H7 (cell line): Measurements from ENCODE around the gene CACHD1. TPM values are rescaled to one million over a fixed set of nuclear protein-coding genes. Genes with fewer than 3 reads are reported as not detected.

Experiments used
- DNase-seq: peaks from one replicate; pipeline ENCODE4 v3.0.0; 2012
- H3K27me3 ChIP-seq: 2 replicates; pipeline ENCODE4 v1.6.0; 2011; ENCODE audit warnings: mild to moderate bottlenecking, low read length; ENCODE audit not compliant: control insufficient read depth, insufficient read depth
- H3K36me3 ChIP-seq: replicated peaks from 2 replicates; pipeline ENCODE4 v1.5.1; 2011; ENCODE audit warnings: low read length; ENCODE audit not compliant: control insufficient read depth, insufficient read depth
- H3K4me3 ChIP-seq: 2 replicates; pipeline ENCODE4 v1.5.1; 2011; ENCODE audit warnings: low read depth, mild to moderate bottlenecking, control low read depth, low read length, moderate library complexity; ENCODE audit not compliant: insufficient read depth
- total RNA-seq: library from RNA; depleted of rRNA; stranded (reverse); fragments of >200 nt; shearing (Covaris generic); gene quantifications from 2 replicates; pipeline ENCODE4 v1.2.3, GENCODE V29; 2014

Gene CACHD1
- total RNA-seq, 1 experiment from 2014 or later: 53.5 TPM

- H3K27me3 ChIP-seq: no peaks in the 10 kb centered on the region
- no peak overlapping the region for H3K4me3 ChIP-seq
Measured at GRCh38 chr1:64535938-64536835, 66.3 kb downstream of the CACHD1 start.

GRCh38 chr1:64536836-64537490 lies 67.0 kb downstream of the CACHD1 start:
- DNase-seq: no peak
- H3K4me3 ChIP-seq: no peak overlapping the region
- H3K36me3 ChIP-seq: no peaks in the 10 kb centered on the region
- H3K27me3 ChIP-seq: no peaks in the 10 kb centered on the region

More at GRCh38 chr1:64535938-64536835, 66.3 kb downstream of the CACHD1 start:
- no peak for DNase-seq
- no peaks in the 10 kb centered on the region for H3K36me3 ChIP-seq

GRCh38 chr1:64537942-64538341 lies 68.0 kb downstream of the CACHD1 start:
- H3K36me3 ChIP-seq: no peaks in the 10 kb centered on the region
- no peak overlapping the region for H3K4me3 ChIP-seq
- no peak for DNase-seq
- H3K27me3 ChIP-seq: no peaks in the 10 kb centered on the region

- H3K36me3 ChIP-seq: no peaks in the 10 kb centered on the region
- H3K27me3 ChIP-seq: no peaks in the 10 kb centered on the region
- no peak overlapping the region for H3K4me3 ChIP-seq
- DNase-seq: no peak
Measured at GRCh38 chr1:64538389-64538788, 68.5 kb downstream of the CACHD1 start.

- Histone ChIP-seq H3K4me3 (no peak overlapping the region), H3K27me3 (no peaks in the 10 kb centered on the region), H3K36me3 (no peaks in the 10 kb centered on the region)
- DNase-seq: no peak
Measured at GRCh38 chr1:64539289-64539688, 69.4 kb downstream of the CACHD1 start.

GRCh38 chr1:64539781-64540218 lies 69.9 kb downstream of the CACHD1 start:
- Histone ChIP-seq H3K27me3 (no peaks in the 10 kb centered on the region), H3K4me3 (no peak overlapping the region), H3K36me3 (no peaks in the 10 kb centered on the region)
- no peak for DNase-seq

- Histone ChIP-seq H3K4me3 (no peak overlapping the region), H3K36me3 (no peaks in the 10 kb centered on the region), H3K27me3 (no peaks in the 10 kb centered on the region)
- DNase-seq: no peak
Measured at GRCh38 chr1:64540265-64540791, 70.4 kb downstream of the CACHD1 start.

GRCh38 chr1:64542118-64542517 lies 72.2 kb downstream of the CACHD1 start:
- no peak overlapping the region for H3K4me3 ChIP-seq

GRCh38 chr1:64543831-64544230 lies 73.9 kb downstream of the CACHD1 start:
- no peak for DNase-seq
- no peaks in the 10 kb centered on the region for H3K27me3 ChIP-seq
- no peak overlapping the region for H3K4me3 ChIP-seq
- H3K36me3 ChIP-seq: no peaks in the 10 kb centered on the region

More at GRCh38 chr1:64542118-64542517, 72.2 kb downstream of the CACHD1 start:
- DNase-seq: no peak
- H3K27me3 ChIP-seq: no peaks in the 10 kb centered on the region
- H3K36me3 ChIP-seq: no peaks in the 10 kb centered on the region

GRCh38 chr1:64545118-64545843 lies 75.4 kb downstream of the CACHD1 start:
- H3K4me3 ChIP-seq: no peak overlapping the region
- no peaks in the 10 kb centered on the region for H3K36me3 ChIP-seq
- no peak for DNase-seq
- no peaks in the 10 kb centered on the region for H3K27me3 ChIP-seq

GRCh38 chr1:64546013-64546412 lies 76.1 kb downstream of the CACHD1 start:
- DNase-seq: peak; percentile 16
- Histone ChIP-seq H3K36me3 (no peaks in the 10 kb centered on the region), H3K27me3 (no peaks in the 10 kb centered on the region), H3K4me3 (no peak overlapping the region)

GRCh38 chr1:64549464-64550239 lies 79.7 kb downstream of the CACHD1 start:
- Histone ChIP-seq H3K4me3 (no peak overlapping the region), H3K27me3 (no peaks in the 10 kb centered on the region), H3K36me3 (no peaks in the 10 kb centered on the region)
- DNase-seq: no peak

GRCh38 chr1:64550510-64550909 lies 80.6 kb downstream of the CACHD1 start:
- DNase-seq: no peak
- Histone ChIP-seq H3K4me3 (no peak overlapping the region), H3K27me3 (no peaks in the 10 kb centered on the region), H3K36me3 (no peaks in the 10 kb centered on the region)
